ENCODE measurements around the gene TBC1D25. TPM values are rescaled to one million over a fixed set of nuclear protein-coding genes. Genes with fewer than 3 reads are reported as not detected.
A peak's percentile ranks its signal among the peaks of the same experiment; 100 is the strongest.

The TBC1D25 gene
- total RNA-seq, 1 donor from 2014 or later = 7.4 TPM

DNA sequence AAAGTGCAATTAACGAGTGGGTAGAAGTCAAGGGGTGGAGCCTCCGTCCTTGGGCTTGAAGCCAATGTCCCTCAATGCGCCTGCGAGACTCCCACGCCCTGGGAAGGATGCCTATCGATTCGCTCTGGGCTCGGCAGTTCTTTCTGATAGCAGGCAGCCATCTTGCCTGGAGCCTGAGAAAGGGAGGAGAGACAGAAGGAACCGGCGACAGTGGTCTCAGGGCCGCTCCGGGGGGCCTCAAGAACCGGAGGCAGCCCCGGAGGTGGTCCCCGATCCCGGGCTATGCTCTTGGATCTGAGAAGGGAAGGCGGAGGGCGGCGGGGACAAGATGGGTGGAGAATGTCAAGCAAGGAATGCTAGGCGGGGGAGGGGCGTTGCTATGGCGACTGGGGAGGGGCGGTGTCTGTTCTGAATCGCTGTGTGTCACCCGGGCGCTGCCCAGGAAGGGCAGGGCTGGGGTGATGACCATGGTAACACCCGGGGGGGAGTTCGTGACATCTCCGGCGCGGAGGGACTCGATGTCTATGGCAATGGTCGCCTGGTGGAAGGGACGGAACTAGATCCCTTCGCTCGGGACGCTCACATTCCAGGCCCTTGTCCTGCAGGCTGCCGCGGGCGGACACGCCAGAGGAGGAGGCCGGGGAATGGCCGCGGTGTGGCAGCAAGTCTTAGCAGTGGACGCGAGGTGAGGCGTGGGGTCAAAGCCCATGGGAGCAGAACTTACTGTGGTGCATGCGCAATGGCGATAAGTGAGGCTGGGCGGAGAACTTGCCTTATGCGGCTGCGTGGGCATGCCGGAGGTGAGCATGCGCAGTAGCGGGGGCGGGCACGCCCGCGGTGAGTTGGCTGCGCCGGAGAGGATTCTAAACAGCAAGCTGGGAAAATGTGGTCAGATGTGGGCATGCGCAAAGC lies 58.1 kb downstream of the TBC1D25 start, which contains the start of gene WDR13:
TSS of gene WDR13 (plus strand) at position 140 of the 912 bp plus-strand sequence. CDS start at position 645, 505 bp downstream.
- TF ChIP-seq, protein P1, sequence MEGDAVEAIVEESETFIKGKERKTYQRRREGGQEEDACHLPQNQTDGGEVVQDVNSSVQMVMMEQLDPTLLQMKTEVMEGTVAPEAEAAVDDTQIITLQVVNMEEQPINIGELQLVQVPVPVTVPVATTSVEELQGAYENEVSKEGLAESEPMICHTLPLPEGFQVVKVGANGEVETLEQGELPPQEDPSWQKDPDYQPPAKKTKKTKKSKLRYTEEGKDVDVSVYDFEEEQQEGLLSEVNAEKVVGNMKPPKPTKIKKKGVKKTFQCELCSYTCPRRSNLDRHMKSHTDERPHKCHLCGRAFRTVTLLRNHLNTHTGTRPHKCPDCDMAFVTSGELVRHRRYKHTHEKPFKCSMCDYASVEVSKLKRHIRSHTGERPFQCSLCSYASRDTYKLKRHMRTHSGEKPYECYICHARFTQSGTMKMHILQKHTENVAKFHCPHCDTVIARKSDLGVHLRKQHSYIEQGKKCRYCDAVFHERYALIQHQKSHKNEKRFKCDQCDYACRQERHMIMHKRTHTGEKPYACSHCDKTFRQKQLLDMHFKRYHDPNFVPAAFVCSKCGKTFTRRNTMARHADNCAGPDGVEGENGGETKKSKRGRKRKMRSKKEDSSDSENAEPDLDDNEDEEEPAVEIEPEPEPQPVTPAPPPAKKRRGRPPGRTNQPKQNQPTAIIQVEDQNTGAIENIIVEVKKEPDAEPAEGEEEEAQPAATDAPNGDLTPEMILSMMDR (conservative IDR thresholded peaks at IDR 0.05; ENCODE audit: low read depth, low read length) = no peak
- H3K4me3 ChIP-seq (ENCODE audit: low read depth, low read length) = peak within 1 kb of the TSS; percentile 62
- DNase-seq (ENCODE audit: low read depth) = no peak

DNA sequence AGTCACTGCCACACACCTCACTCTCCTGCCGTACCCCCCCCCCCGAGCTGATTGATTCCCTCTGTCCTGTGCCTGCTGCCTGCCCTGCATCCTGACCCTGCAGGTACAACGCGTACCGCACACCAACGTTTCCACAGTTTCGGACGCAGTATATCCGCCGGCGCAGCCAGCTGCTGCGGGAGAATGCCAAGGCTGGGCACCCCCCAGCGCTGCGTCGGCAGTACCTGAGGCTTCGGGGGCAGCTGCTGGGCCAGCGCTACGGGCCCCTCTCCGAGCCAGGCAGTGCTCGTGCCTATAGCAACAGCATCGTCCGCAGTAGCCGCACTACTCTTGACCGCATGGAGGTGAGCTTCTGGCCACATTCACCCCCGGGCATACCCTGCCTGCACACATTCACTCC lies 59.1 kb downstream of the TBC1D25 start:
- peak overlapping the region; percentile 62 for H3K4me3 ChIP-seq (ENCODE audit: low read depth, low read length)
- no peak for DNase-seq (ENCODE audit: low read depth)
- TF ChIP-seq, protein P1 (conservative IDR thresholded peaks at IDR 0.05; ENCODE audit: low read depth, low read length) = no peak

DNA sequence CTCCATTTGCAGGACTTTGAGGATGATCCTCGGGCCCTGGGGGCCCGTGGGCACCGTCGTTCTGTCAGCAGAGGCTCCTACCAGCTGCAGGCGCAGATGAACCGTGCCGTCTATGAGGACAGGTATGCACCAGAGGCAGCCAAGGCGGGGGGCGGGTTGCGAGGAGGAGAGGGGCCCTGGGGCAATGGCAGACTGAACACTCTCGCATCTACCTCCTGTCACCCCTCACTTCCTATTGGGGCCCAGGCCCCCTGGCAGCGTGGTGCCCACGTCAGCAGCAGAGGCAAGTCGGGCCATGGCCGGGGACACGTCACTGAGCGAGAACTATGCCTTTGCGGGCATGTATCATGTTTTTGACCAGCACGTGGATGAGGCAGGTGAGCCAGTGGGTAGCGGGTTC lies 59.8 kb downstream of the TBC1D25 start:
- DNase-seq (ENCODE audit: low read depth) = no peak
- H3K4me3 ChIP-seq (ENCODE audit: low read depth, low read length) = no peak overlapping the region
- TF ChIP-seq, protein P1 (conservative IDR thresholded peaks at IDR 0.05; ENCODE audit: low read depth, low read length) = no peak

DNA sequence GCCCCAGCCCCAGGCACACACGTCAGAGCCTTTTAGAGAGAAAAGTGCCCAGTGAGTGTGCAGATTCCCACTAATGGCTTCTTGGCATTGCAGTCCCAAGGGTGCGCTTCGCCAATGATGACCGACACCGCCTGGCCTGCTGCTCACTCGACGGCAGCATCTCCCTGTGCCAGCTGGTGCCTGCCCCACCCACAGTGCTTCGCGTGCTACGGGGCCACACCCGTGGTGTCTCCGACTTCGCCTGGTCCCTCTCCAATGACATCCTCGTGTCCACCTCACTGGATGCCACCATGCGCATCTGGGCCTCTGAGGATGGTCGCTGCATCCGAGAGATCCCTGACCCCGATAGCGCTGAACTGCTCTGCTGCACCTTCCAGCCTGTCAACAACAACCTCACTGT lies 60.7 kb downstream of the TBC1D25 start:
- TF ChIP-seq, protein P1 (conservative IDR thresholded peaks at IDR 0.05; ENCODE audit: low read depth, low read length) = no peak

DNA sequence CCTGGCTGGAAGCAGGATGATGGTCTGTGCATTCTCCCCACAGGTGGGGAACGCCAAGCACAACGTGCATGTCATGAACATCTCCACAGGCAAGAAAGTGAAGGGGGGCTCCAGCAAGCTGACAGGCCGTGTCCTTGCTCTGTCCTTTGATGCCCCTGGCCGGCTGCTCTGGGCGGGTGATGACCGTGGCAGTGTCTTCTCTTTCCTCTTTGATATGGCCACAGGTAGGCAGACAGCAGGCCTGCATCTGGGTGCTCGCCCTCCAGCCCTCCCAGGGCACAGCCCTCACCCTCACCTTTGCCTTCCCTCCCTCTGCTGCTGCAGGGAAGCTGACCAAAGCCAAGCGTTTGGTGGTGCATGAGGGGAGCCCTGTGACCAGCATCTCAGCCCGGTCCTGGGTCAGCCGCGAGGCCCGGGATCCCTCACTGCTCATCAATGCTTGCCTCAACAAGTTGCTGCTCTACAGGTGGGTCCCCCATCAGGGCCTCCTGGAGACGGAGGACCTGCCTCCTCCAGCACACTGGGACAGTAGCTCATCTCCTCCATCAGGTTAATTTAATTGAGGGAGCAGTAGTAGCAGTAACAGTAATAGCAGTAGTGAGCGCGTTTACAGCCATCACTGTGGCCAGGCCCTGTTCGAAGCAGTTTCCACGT lies 62.4 kb downstream of the TBC1D25 start:
- H3K4me3 ChIP-seq (ENCODE audit: low read depth, low read length) = no peak overlapping the region
- TF ChIP-seq, protein P1 (conservative IDR thresholded peaks at IDR 0.05; ENCODE audit: low read depth, low read length) = no peak
- DNase-seq (ENCODE audit: low read depth) = no peak

More for the DNA sequence above, 60.7 kb downstream of the TBC1D25 start:
- DNase-seq (ENCODE audit: low read depth) = no peak
- H3K4me3 ChIP-seq (ENCODE audit: low read depth, low read length) = no peak overlapping the region

DNA sequence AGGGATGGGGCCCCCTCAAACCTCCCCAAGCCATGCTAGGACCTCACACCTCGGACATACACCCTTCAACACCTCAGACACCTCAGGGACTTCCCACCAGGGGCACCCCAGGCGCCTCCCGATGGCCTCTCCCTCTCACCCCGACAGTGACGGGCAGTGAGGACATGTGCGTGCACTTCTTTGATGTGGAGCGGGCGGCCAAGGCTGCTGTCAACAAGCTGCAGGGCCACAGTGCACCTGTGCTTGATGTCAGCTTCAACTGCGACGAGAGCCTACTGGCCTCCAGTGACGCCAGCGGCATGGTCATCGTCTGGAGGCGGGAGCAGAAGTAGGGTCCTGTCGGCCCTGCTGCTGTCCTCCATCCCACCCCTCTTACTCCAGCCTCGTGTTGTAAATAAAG lies 65.2 kb downstream of the TBC1D25 start:
- TF ChIP-seq, protein P1 (conservative IDR thresholded peaks at IDR 0.05; ENCODE audit: low read depth, low read length) = no peak
- H3K4me3 ChIP-seq (ENCODE audit: low read depth, low read length) = no peak overlapping the region
- no peak for DNase-seq (ENCODE audit: low read depth)

Measured in epithelial cell of proximal tubule (primary cell).